Esophagus muscularis mucosa (tissue), 4 donors: ENCODE results near the gene MTERF4.

Source experiments
- CTCF ChIP-seq, 3 experiments: fragments of 200-600 bp in 2 of 3; fragments of 450-650 bp in 1 of 3; sonication (generic) in 2 of 3; IDR thresholded peaks; one replicate each; pipeline ENCODE4 v1.5.1; 2017 to 2019; ENCODE audit warnings: antibody characterized with exemption in 3 of 3, mild to moderate bottlenecking in 2 of 3, moderate library complexity in 1 of 3
- EP300 ChIP-seq: sonication (generic); formaldehyde crosslinking; IDR thresholded peaks from one replicate; pipeline ENCODE4 v1.6.1; 2017; ENCODE audit warnings: antibody characterized with exemption
- POLR2A ChIP-seq: fragments of 450-650 bp; IDR thresholded peaks from one replicate; pipeline ENCODE4 v1.6.1; 2017; ENCODE audit warnings: antibody characterized with exemption, moderate library complexity, mild to moderate bottlenecking, low read depth
- POLR2AphosphoS5 ChIP-seq, 2 donors: sonication (generic); formaldehyde crosslinking; IDR thresholded peaks; one replicate each; pipeline ENCODE4 v1.6.1; 2017; ENCODE audit warnings: antibody characterized with exemption in 2 of 2

- TF ChIP-seq CTCF (IDR thresholded peaks at IDR 0.05) (no peak), POLR2A (no peak), POLR2AphosphoS5 (IDR thresholded peaks at IDR 0.05) (no peak), EP300 (no peak)
Observed at GRCh38 chr2:241139531-241140444, 37.7 kb upstream of the MTERF4 start.
